Endothelial cell of umbilical vein (primary cell): ENCODE data around the gene IL5RA.

Experiments
- CTCF ChIP-seq, 2 donors: IDR thresholded peaks; 1 replicate in 1 of 2; 2 replicates in 1 of 2; pipeline ENCODE4 v1.5.1; 2011; ENCODE audit warnings: low read length in 2 of 2, mild to moderate bottlenecking in 2 of 2, moderate library complexity in 2 of 2, control low read depth in 1 of 2, inconsistent platforms in 1 of 2, low read depth in 1 of 2; ENCODE audit not compliant: insufficient read depth in 1 of 2; ENCODE audit errors: extremely low read depth in 1 of 2
- EZH2 ChIP-seq: IDR thresholded peaks from 2 replicates; pipeline ENCODE4 v1.6.1; 2012; ENCODE audit warnings: borderline replicate concordance, low read depth, mild to moderate bottlenecking, moderate library complexity, low read length, inconsistent platforms; ENCODE audit not compliant: severe bottlenecking
- FOS ChIP-seq: IDR thresholded peaks from 2 replicates; pipeline ENCODE4 v1.6.1; 2011; ENCODE audit warnings: mild to moderate bottlenecking, low read length, moderate library complexity, borderline replicate concordance; ENCODE audit not compliant: insufficient read depth
- JUN ChIP-seq: IDR thresholded peaks from 2 replicates; pipeline ENCODE4 v1.6.1; 2011; ENCODE audit warnings: borderline replicate concordance, low read depth; ENCODE audit not compliant: insufficient read length, insufficient read depth
- MAX ChIP-seq: IDR thresholded peaks from 2 replicates; pipeline ENCODE4 v1.6.1; 2011; ENCODE audit not compliant: insufficient read depth, insufficient read length
- MYC ChIP-seq: IDR thresholded peaks from one replicate; pipeline ENCODE4 v1.6.1; 2011; ENCODE audit warnings: mild to moderate bottlenecking, low read depth, low read length
- POLR2A ChIP-seq: IDR thresholded peaks from 2 replicates; pipeline ENCODE4 v1.6.1; 2012; ENCODE audit warnings: low read depth, mild to moderate bottlenecking, control low read depth, low read length
- POLR2AphosphoS5 ChIP-seq: IDR thresholded peaks from 2 replicates; pipeline ENCODE4 v1.6.1; 2012; ENCODE audit warnings: low read depth, mild to moderate bottlenecking, control low read depth, low read length, moderate library complexity; ENCODE audit not compliant: insufficient read depth

- TF ChIP-seq CTCF (IDR thresholded peaks at IDR 0.05; ENCODE audit: extremely low read depth in 1 of 2, insufficient read depth in 1 of 2, low read depth in 1 of 2, low read length in 2 of 2) = no peak
- no peak for TF ChIP-seq EZH2
- no peak for TF ChIP-seq POLR2AphosphoS5
- no peak for TF ChIP-seq POLR2A
- TF ChIP-seq MYC = no peak
- no peak for TF ChIP-seq MAX
- no peak for TF ChIP-seq JUN
- no peak for TF ChIP-seq FOS
Observed at GRCh38 chr3:3023111-3023745, 86.9 kb downstream of the IL5RA start.
